Measurements from ENCODE around the gene CCDC6. TPM values are rescaled to one million over a fixed set of nuclear protein-coding genes. Genes with fewer than 3 reads are reported as not detected.

CCDC6 gene
- total RNA-seq, 1 donor from 2014 or later = 61.5 TPM

DNA sequence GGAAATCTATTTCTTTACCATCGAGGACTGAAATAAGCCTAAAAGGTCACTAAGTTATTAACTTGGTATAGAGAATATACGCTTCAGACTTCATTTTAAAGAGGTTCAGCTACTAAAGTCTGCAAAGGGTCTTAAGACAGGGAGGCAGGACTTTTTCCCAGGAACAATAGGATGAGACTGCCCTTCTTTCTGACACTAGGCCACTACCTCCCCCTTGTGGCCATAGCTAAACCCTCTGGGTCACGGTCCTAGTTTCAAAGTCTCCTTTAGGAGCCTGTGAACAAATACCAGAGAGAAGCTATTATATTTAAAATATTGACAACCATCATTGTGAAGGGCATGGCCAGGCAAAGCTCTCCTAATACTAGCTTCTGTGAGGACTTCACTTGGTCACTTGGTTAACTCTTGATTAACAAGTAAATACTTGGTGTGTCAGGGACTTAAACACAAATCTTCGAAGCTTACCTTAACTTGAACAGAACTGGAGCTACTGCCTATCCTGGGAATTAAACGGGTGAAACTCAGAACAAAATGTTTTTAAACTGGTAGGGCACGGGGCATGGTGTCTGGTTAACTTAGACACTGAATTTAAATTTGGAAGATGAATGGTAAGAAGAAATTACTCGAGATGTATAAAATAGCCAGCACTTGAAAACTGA lies 75.6 kb downstream of the CCDC6 start:
- H3K9me3 Mint-ChIP-seq = no peaks in the 10 kb centered on the region
- peaks cover 53% of the 10 kb centered on the region for H3K4me1 Mint-ChIP-seq (ENCODE audit: low read depth)
- intact Hi-C loops (cut with micrococcal nuclease) = no loop called here
- no peaks in the 10 kb centered on the region for H3K27me3 Mint-ChIP-seq (ENCODE audit: low read depth)
- DNase-seq (ENCODE audit: low spot score) = no peak
- no peak overlapping the region for H3K4me3 Mint-ChIP-seq (ENCODE audit: low read depth)
- peaks cover 62% of the 10 kb centered on the region for H3K36me3 Mint-ChIP-seq (ENCODE audit: low read depth)
- no peak overlapping the region for H3K27ac Mint-ChIP-seq

GRCh38 chr10:59829601-59830000 lies 76.8 kb downstream of the CCDC6 start:
- H3K36me3 Mint-ChIP-seq (ENCODE audit: low read depth) = peaks cover 65% of the 10 kb centered on the region
- no peak overlapping the region for H3K4me3 Mint-ChIP-seq (ENCODE audit: low read depth)
- H3K4me1 Mint-ChIP-seq (ENCODE audit: low read depth) = peaks cover 47% of the 10 kb centered on the region
- no peak for DNase-seq (ENCODE audit: low spot score)
- intact Hi-C loops (cut with micrococcal nuclease) = loop anchor here (1.0 kb wide), 2 partner anchors 52 to 78 kb away; no protein-coding TSS in a partner anchor
- H3K27me3 Mint-ChIP-seq (ENCODE audit: low read depth) = no peaks in the 10 kb centered on the region
- peaks cover 6% of the 10 kb centered on the region for H3K9me3 Mint-ChIP-seq
- peak overlapping the region; percentile 69 for H3K27ac Mint-ChIP-seq

DNA sequence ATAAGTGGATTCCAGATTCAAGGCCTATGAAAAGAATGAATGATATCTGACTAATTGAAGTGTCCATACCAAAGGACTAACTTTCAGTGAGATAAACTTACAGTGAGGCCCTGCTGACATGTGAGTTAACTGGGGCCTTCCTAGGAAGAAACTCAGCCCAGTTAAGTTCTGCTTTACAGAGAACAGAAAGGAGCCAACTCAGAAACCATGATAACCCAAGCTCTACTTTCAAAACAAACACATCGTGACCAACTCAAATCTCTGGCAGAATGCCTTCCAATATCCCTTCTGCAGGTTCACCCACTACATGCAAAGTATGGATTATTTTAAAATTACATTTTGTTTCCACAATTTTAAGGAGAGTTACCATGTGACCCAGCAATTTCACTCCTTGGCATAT lies 77.3 kb downstream of the CCDC6 start:
- Mint-ChIP-seq H3K36me3 (ENCODE audit: low read depth) (peaks cover 71% of the 10 kb centered on the region), H3K9me3 (peaks cover 6% of the 10 kb centered on the region), H3K4me1 (ENCODE audit: low read depth) (peaks cover 47% of the 10 kb centered on the region), H3K4me3 (ENCODE audit: low read depth) (no peak overlapping the region), H3K27me3 (ENCODE audit: low read depth) (no peaks in the 10 kb centered on the region), H3K27ac (peak overlapping the region; percentile 69)
- intact Hi-C loops (cut with micrococcal nuclease) = loop anchor here (1.0 kb wide), 2 partner anchors 52 to 78 kb away; no protein-coding TSS in a partner anchor
- no peak for DNase-seq (ENCODE audit: low spot score)

DNA sequence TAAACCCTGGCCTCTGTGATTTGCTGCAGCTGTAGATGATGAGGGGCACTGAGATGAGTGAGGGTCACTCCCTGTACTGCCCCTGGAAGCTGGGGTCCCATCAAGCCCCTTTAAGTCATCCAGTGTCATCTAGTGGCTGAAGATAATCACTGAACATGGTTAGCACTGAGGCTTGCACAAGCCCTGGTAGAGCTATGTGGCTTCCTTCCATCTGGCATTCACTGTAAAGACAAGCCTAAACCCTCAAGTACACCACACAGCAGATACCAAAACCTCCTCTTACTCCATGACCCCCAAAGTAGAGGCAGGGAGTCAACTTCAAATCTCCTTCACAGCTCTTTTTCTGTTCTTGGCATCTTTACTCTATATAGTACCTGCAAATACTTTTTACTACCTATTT lies 80.4 kb downstream of the CCDC6 start:
- H3K27me3 Mint-ChIP-seq (ENCODE audit: low read depth) = no peaks in the 10 kb centered on the region
- no peak overlapping the region for H3K4me3 Mint-ChIP-seq (ENCODE audit: low read depth)
- peaks cover 36% of the 10 kb centered on the region for H3K4me1 Mint-ChIP-seq (ENCODE audit: low read depth)
- H3K9me3 Mint-ChIP-seq = peaks cover 6% of the 10 kb centered on the region
- intact Hi-C loops (cut with micrococcal nuclease) = no loop called here
- DNase-seq (ENCODE audit: low spot score) = no peak
- H3K27ac Mint-ChIP-seq = no peak overlapping the region
- peaks cover 70% of the 10 kb centered on the region for H3K36me3 Mint-ChIP-seq (ENCODE audit: low read depth)

DNA sequence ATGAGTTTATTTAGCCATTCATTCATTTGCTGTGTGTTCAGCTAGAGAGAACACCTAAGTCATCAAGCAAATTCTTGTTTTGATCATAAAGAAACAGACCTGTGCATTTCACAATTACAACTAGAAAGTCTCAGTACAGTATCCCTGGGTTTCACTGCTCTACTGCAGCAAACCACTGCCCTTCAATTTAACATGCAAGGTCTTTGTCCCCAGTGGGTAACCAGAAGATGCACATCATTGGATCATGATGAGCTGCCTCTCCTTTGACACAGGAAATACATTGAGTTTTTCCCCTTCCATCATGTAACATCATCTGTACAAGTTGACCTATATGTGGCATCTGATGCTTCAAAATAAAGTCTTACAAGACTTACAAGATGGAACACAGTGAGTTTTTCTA lies 82.6 kb downstream of the CCDC6 start:
- Mint-ChIP-seq H3K27me3 (ENCODE audit: low read depth) (no peaks in the 10 kb centered on the region), H3K36me3 (ENCODE audit: low read depth) (peaks cover 61% of the 10 kb centered on the region), H3K4me3 (ENCODE audit: low read depth) (no peak overlapping the region), H3K4me1 (ENCODE audit: low read depth) (peaks cover 33% of the 10 kb centered on the region), H3K9me3 (peaks cover 6% of the 10 kb centered on the region), H3K27ac (no peak overlapping the region)
- intact Hi-C loops (cut with micrococcal nuclease) = no loop called here
- no peak for DNase-seq (ENCODE audit: low spot score)

- Mint-ChIP-seq H3K4me3 (ENCODE audit: low read depth) (no peak overlapping the region), H3K36me3 (ENCODE audit: low read depth) (peaks cover 61% of the 10 kb centered on the region), H3K27ac (no peak overlapping the region), H3K4me1 (ENCODE audit: low read depth) (peaks cover 36% of the 10 kb centered on the region), H3K27me3 (ENCODE audit: low read depth) (no peaks in the 10 kb centered on the region), H3K9me3 (peaks cover 6% of the 10 kb centered on the region)
- DNase-seq (ENCODE audit: low spot score) = no peak
- intact Hi-C loops (cut with micrococcal nuclease) = no loop called here
Measured at GRCh38 chr10:59823111-59823510, 83.2 kb downstream of the CCDC6 start.

GRCh38 chr10:59820471-59820870 lies 85.9 kb downstream of the CCDC6 start:
- H3K36me3 Mint-ChIP-seq (ENCODE audit: low read depth) = peaks cover 64% of the 10 kb centered on the region
- peaks cover 34% of the 10 kb centered on the region for H3K4me1 Mint-ChIP-seq (ENCODE audit: low read depth)
- H3K27me3 Mint-ChIP-seq (ENCODE audit: low read depth) = no peaks in the 10 kb centered on the region
- DNase-seq (ENCODE audit: low spot score) = no peak
- no peak overlapping the region for H3K4me3 Mint-ChIP-seq (ENCODE audit: low read depth)
- intact Hi-C loops (cut with micrococcal nuclease) = no loop called here
- H3K9me3 Mint-ChIP-seq = peaks cover 6% of the 10 kb centered on the region
- no peak overlapping the region for H3K27ac Mint-ChIP-seq

DNA sequence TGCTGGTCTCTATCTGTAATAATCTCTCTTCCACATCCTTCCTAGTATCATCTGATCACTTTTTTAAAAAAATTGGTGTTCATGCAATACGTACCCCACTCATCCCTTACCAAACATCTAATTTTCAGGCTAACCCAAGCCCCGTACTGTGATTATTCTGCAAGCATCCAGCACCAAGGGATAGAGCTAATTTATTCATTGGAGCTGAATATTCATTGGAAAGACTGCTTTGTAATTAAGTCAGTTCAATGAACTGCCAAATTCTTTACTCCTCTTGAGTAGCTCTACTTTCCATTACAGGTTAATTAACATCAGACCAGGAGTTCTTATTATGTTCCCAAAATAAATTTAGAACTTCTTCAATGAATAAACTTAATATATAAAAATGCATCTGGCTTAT lies 86.7 kb downstream of the CCDC6 start:
- peaks cover 38% of the 10 kb centered on the region for H3K4me1 Mint-ChIP-seq (ENCODE audit: low read depth)
- no peaks in the 10 kb centered on the region for H3K9me3 Mint-ChIP-seq
- peak overlapping the region; percentile 68 for H3K27ac Mint-ChIP-seq
- no peak overlapping the region for H3K4me3 Mint-ChIP-seq (ENCODE audit: low read depth)
- no peak for DNase-seq (ENCODE audit: low spot score)
- intact Hi-C loops (cut with micrococcal nuclease) = no loop called here
- H3K27me3 Mint-ChIP-seq (ENCODE audit: low read depth) = no peaks in the 10 kb centered on the region
- peaks cover 65% of the 10 kb centered on the region for H3K36me3 Mint-ChIP-seq (ENCODE audit: low read depth)

DNA sequence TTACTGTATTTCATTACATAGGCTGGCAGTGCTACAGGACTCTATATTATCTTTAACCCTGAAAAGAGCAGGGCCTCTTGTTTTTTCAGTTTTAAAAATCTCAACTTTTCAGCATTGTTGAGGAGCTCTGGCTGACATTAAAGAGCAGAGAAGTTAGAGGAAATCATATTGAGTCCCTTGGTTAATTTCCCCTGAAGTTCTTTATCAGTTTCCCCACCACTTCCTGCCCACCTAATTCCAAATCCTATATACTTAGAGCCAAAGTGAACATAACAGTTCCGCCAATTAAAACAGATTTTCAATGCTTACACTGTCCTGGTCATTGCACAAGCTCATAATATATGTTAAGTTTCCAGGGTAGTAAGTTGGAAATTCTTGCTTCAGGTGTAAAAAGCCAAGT lies 87.1 kb downstream of the CCDC6 start:
- Mint-ChIP-seq H3K27me3 (ENCODE audit: low read depth) (no peaks in the 10 kb centered on the region), H3K4me1 (ENCODE audit: low read depth) (peaks cover 37% of the 10 kb centered on the region), H3K36me3 (ENCODE audit: low read depth) (peaks cover 65% of the 10 kb centered on the region), H3K9me3 (no peaks in the 10 kb centered on the region), H3K27ac (no peak overlapping the region), H3K4me3 (ENCODE audit: low read depth) (no peak overlapping the region)
- intact Hi-C loops (cut with micrococcal nuclease) = no loop called here
- no peak for DNase-seq (ENCODE audit: low spot score)

DNA sequence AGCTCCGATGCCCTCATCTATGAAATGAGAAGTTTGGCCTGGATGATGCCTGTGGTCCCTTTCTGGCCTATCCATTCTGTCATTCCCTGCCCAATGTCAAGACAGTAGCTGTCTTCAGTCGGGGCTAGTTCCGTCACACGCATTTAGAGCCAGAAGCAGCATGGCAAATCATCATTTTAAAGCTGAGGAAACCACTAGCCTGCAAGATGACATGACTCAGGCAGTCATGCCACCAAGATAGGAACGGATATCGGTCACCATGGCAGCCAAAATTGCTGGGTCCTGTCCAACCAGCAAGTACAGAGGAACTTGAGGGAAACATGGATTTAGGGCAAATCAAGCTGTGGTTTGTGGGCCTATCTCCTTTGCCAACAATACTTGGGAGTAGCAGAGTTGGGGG lies 88.6 kb downstream of the CCDC6 start:
- H3K36me3 Mint-ChIP-seq (ENCODE audit: low read depth) = peaks cover 64% of the 10 kb centered on the region
- intact Hi-C loops (cut with micrococcal nuclease) = no loop called here
- no peaks in the 10 kb centered on the region for H3K27me3 Mint-ChIP-seq (ENCODE audit: low read depth)
- no peak for DNase-seq (ENCODE audit: low spot score)
- H3K27ac Mint-ChIP-seq = peak overlapping the region; percentile 28
- H3K9me3 Mint-ChIP-seq = no peaks in the 10 kb centered on the region
- no peak overlapping the region for H3K4me3 Mint-ChIP-seq (ENCODE audit: low read depth)
- peaks cover 37% of the 10 kb centered on the region for H3K4me1 Mint-ChIP-seq (ENCODE audit: low read depth)

DNA sequence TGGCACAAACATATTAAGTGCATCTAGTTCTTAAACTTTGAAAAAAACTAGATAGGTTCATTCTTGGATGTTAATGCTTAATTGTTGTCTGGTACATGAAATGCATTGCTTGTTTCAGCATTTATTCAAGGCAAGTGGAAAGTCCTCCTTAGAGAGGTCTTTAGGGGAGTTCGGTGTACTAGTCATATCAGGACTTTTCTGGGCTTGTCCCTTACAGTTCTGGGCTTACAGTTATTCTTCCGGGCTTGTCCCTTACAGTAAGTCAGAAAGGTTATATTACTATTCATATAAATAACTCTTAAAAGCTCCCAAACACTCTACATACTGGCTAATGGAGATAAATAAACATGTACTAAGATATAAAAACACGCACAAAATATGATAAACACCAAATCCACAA lies 91.5 kb downstream of the CCDC6 start:
- Mint-ChIP-seq H3K27ac (no peak overlapping the region), H3K4me3 (ENCODE audit: low read depth) (no peak overlapping the region), H3K4me1 (ENCODE audit: low read depth) (peaks cover 31% of the 10 kb centered on the region), H3K36me3 (ENCODE audit: low read depth) (peaks cover 71% of the 10 kb centered on the region), H3K27me3 (ENCODE audit: low read depth) (no peaks in the 10 kb centered on the region), H3K9me3 (no peaks in the 10 kb centered on the region)
- no peak for DNase-seq (ENCODE audit: low spot score)
- intact Hi-C loops (cut with micrococcal nuclease) = no loop called here

GRCh38 chr10:59812519-59813122 lies 93.7 kb downstream of the CCDC6 start:
- DNase-seq (ENCODE audit: low spot score) = no peak
- Mint-ChIP-seq H3K27me3 (ENCODE audit: low read depth) (no peaks in the 10 kb centered on the region), H3K36me3 (ENCODE audit: low read depth) (peaks cover 76% of the 10 kb centered on the region), H3K9me3 (no peaks in the 10 kb centered on the region), H3K27ac (no peak overlapping the region), H3K4me1 (ENCODE audit: low read depth) (peaks cover 14% of the 10 kb centered on the region), H3K4me3 (ENCODE audit: low read depth) (no peak overlapping the region)
- intact Hi-C loops (cut with micrococcal nuclease) = no loop called here

DNA sequence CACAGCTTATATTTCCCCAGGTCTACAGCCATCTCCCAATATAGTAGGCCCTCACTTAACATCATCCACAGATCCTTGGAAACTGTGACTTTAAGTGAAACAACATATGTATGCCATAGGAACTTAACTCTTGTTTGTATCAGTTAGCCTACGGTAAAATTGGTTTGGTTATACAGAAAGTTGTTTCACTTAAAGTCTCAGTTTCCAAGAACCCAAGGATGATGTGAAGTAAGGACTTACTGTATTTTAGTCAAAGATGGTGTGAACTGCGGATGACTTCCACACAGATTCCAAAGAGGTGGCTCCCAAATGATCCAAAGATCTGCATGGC lies 96.7 kb downstream of the CCDC6 start:
- no peaks in the 10 kb centered on the region for H3K27me3 Mint-ChIP-seq (ENCODE audit: low read depth)
- peaks cover 79% of the 10 kb centered on the region for H3K36me3 Mint-ChIP-seq (ENCODE audit: low read depth)
- no peak overlapping the region for H3K27ac Mint-ChIP-seq
- H3K9me3 Mint-ChIP-seq = no peaks in the 10 kb centered on the region
- H3K4me3 Mint-ChIP-seq (ENCODE audit: low read depth) = no peak overlapping the region
- no peak for DNase-seq (ENCODE audit: low spot score)
- intact Hi-C loops (cut with micrococcal nuclease) = loop anchor here (1.0 to 10.0 kb wide), 3 partner anchors 105 to 223 kb away; partner anchors contain the start of gene SLC16A9
- H3K4me1 Mint-ChIP-seq (ENCODE audit: low read depth) = peaks cover 5% of the 10 kb centered on the region
